Measurements from ENCODE around the gene DRC3.

DNA sequence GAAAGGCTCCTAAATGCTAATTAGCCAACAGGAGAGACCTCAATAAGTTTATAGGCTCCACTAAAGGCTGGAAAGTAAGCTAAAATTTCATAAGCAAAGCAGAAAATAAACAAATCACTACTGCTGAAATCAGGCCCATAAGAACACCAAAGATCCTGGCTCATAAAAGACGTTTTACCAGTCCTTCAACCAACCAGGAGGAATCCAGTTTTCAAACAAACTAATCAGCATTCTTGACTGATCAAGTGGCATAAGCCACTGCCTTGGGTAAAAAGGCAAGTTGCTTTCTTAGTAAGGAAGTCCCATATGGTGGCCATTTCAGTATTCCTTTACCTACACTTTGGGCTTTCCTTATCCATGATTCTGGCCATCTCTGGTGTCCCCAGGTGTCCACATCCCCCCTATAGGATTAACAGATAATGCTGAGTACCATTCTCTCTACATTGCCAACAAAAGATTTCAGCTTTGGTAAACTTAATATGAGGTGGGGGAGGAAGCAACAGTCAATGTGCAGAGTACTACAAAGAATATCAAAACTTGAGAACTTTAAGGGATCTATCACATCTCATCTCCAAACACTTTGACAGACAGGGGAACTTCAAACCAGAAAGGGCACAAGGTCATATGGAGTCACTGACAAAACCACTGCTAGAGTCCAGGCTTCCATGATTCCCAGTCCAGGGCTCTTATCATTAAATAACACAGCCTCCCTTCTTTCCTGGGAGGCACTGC, 1.8 kb upstream of the DRC3 start:
- TF ChIP-seq, protein P1, sequence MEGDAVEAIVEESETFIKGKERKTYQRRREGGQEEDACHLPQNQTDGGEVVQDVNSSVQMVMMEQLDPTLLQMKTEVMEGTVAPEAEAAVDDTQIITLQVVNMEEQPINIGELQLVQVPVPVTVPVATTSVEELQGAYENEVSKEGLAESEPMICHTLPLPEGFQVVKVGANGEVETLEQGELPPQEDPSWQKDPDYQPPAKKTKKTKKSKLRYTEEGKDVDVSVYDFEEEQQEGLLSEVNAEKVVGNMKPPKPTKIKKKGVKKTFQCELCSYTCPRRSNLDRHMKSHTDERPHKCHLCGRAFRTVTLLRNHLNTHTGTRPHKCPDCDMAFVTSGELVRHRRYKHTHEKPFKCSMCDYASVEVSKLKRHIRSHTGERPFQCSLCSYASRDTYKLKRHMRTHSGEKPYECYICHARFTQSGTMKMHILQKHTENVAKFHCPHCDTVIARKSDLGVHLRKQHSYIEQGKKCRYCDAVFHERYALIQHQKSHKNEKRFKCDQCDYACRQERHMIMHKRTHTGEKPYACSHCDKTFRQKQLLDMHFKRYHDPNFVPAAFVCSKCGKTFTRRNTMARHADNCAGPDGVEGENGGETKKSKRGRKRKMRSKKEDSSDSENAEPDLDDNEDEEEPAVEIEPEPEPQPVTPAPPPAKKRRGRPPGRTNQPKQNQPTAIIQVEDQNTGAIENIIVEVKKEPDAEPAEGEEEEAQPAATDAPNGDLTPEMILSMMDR (IDR thresholded peaks at IDR 0.05; ENCODE audit: poor library complexity) = no peak
- no peak for TF ChIP-seq EZH2phosphoT487 (IDR thresholded peaks at IDR 0.05; ENCODE audit: low read depth, severe bottlenecking, unreplicated experiment)
- TF ChIP-seq EZH2 (IDR thresholded peaks at IDR 0.05; ENCODE audit: borderline replicate concordance) = no peak
